Measurements from ENCODE around the gene THAP7. TPM values are rescaled to one million over a fixed set of nuclear protein-coding genes. Genes with fewer than 3 reads are reported as not detected.

The THAP7 gene
- total and polyA plus RNA-seq, 9 of the 15 experiments (the other 6 are each of a cell fraction or from before 2014, with no cell fraction given) = 7.9 to 263 (median 84.1) TPM

DNA sequence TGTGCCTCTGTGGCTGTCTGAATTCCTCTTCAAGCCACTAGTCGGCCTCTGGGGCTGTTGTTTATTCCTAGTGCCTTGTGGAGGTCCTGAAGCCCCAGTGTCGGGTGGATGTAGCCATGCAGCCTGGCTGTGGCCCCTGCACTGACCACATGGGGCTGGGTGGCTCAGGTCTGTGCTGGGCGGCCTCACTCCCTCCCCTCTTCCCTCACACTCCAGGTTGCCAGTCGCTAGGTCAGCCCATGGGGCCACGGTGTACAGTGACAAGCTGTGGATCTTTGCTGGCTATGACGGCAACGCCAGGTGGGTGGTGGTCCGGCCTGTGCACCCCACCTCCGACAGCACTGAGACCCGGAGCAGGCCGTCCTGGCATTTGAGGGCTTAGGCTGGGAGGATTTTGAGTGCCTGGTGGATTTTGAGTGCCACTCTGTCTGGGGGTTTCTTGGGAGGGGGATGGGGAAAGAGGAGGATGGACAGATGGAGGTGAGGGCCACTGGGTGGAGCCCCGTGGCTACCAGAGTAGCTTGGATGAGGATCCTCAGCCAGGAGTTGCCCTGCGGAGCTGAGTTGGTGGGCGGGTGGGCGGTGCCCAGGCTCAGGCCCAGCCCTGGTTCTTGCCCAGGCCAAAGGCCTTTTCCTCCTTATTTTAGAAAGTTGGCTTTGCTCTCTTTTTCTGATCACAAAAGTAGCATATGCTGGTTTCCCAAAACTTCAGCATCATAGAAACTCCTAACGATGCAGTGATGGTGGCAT is 13.2 kb downstream of the THAP7 start:
- Histone ChIP-seq H3K27ac (ENCODE audit: extremely low read depth, low read depth, low read length) (no peak overlapping the region), H3K36me3 (ENCODE audit: control insufficient read depth, insufficient read depth, low read length) (peaks cover 88% of the 10 kb centered on the region), H3K79me2 (ENCODE audit: control insufficient read depth, insufficient read depth, low read length) (no peaks in the 10 kb centered on the region), H3K4me3 (no peak overlapping the region), H3K27me3 (ENCODE audit: control insufficient read depth in 2 of 2, insufficient read depth in 2 of 2, low read length in 2 of 2) (no peaks in the 10 kb centered on the region), H3K9ac (ENCODE audit: insufficient read depth in 1 of 2, low read depth in 2 of 2, low read length in 2 of 2) (peak overlapping the region in 1 of 2 experiments; percentile 78; a peak in 2 of 4 replicates), H3K4me1 (replicated peaks in 1 of 2; ENCODE audit: control insufficient read depth in 2 of 2, insufficient read depth in 2 of 2, low read length in 2 of 2) (peaks cover 0 to 47% of the 10 kb centered on the region in 2 experiments; a peak in 2 of 5 replicates), H2AFZ (ENCODE audit: low read depth, low read length) (no peak overlapping the region), H3K9me3 (replicated peaks; ENCODE audit: control insufficient read depth, insufficient read depth, low read depth, low read length) (no peaks in the 10 kb centered on the region), H4K20me1 (replicated peaks; ENCODE audit: control insufficient read depth, insufficient read depth, low read length) (peaks cover 14% of the 10 kb centered on the region; the same call in 1 of the 2 replicates), H3K4me2 (ENCODE audit: insufficient read depth, low read length) (no peak overlapping the region), H3K9me1 (ENCODE audit: control insufficient read depth, insufficient read depth, low read length) (peaks cover 15% of the 10 kb centered on the region)
- 81% methylated on average over 16 of the region's 16 CpGs for WGBS (ENCODE audit: insufficient coverage, low coverage, missing lambda C conversion rate)
- ChIA-PET POLR2A (interaction anchor here (0.6 to 17.9 kb wide), 8 partner anchors 8 to 649 kb away, joined by 3 to 451 read pairs (median 14); partner anchors contain the start of genes AIFM3, LZTR1 and THAP7), CTCF (ENCODE audit: low intra/inter-chr PET ratio) (no interaction called here)
- in situ Hi-C loops (cut with MboI) = no loop called here
- peak; percentile 43 for ATAC-seq
- no peak for FAIRE-seq
- DNase-seq (ENCODE audit: extremely low read depth in 1 of 4, low spot score in 3 of 4) = no peak
- BruUV-seq (replicated peaks) = no TSS peak
- intact Hi-C loops (cut with micrococcal nuclease) = no loop called here
- TF ChIP-seq, protein P1, sequence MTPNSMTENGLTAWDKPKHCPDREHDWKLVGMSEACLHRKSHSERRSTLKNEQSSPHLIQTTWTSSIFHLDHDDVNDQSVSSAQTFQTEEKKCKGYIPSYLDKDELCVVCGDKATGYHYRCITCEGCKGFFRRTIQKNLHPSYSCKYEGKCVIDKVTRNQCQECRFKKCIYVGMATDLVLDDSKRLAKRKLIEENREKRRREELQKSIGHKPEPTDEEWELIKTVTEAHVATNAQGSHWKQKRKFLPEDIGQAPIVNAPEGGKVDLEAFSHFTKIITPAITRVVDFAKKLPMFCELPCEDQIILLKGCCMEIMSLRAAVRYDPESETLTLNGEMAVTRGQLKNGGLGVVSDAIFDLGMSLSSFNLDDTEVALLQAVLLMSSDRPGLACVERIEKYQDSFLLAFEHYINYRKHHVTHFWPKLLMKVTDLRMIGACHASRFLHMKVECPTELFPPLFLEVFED (CRISPR knock-in tag; conservative IDR thresholded peaks at IDR 0.05) = peak; percentile 28; the same call in 1 of the 2 replicates
- TF ChIP-seq HNRNPLL (IDR thresholded peaks at IDR 0.05; ENCODE audit: low read depth, low read length, poor library complexity, severe bottlenecking) (peak; percentile 3), NR4A1 (CRISPR knock-in tag; IDR thresholded peaks at IDR 0.05) (0 out of 2 replicates have a peak, but pooled peaks have one; percentile 51), NR4A1 (tag; IDR thresholded peaks at IDR 0.05) (no peak), TAF7 (tag; IDR thresholded peaks at IDR 0.05) (no peak), YY1 (IDR thresholded peaks at IDR 0.05; ENCODE audit: borderline replicate concordance in 1 of 3, control insufficient read depth in 1 of 3, extremely low read depth in 1 of 3, insufficient read depth in 3 of 3, insufficient read length in 1 of 3, insufficient replicate concordance in 2 of 3, low read depth in 1 of 3, low read length in 2 of 3) (peak in 1 of 3 experiments; percentile 12), RAD21 (CRISPR knock-in tag; conservative IDR thresholded peaks at IDR 0.05 in 1 of 2, IDR thresholded peaks at IDR 0.05 in 1 of 2) (peak in 1 of 2 experiments; percentile 27; a peak in 2 of 4 replicates)
- TF ChIP-seq, protein P2, sequence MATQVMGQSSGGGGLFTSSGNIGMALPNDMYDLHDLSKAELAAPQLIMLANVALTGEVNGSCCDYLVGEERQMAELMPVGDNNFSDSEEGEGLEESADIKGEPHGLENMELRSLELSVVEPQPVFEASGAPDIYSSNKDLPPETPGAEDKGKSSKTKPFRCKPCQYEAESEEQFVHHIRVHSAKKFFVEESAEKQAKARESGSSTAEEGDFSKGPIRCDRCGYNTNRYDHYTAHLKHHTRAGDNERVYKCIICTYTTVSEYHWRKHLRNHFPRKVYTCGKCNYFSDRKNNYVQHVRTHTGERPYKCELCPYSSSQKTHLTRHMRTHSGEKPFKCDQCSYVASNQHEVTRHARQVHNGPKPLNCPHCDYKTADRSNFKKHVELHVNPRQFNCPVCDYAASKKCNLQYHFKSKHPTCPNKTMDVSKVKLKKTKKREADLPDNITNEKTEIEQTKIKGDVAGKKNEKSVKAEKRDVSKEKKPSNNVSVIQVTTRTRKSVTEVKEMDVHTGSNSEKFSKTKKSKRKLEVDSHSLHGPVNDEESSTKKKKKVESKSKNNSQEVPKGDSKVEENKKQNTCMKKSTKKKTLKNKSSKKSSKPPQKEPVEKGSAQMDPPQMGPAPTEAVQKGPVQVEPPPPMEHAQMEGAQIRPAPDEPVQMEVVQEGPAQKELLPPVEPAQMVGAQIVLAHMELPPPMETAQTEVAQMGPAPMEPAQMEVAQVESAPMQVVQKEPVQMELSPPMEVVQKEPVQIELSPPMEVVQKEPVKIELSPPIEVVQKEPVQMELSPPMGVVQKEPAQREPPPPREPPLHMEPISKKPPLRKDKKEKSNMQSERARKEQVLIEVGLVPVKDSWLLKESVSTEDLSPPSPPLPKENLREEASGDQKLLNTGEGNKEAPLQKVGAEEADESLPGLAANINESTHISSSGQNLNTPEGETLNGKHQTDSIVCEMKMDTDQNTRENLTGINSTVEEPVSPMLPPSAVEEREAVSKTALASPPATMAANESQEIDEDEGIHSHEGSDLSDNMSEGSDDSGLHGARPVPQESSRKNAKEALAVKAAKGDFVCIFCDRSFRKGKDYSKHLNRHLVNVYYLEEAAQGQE (IDR thresholded peaks at IDR 0.05; ENCODE audit: borderline replicate concordance) = no peak
- TF ChIP-seq, protein P2 (CRISPR knock-in tag; IDR thresholded peaks at IDR 0.05; ENCODE audit: low read depth) = 0 out of 2 replicates have a peak, but pooled peaks have one; percentile 25
